SK-N-DZ (cell line): ENCODE data around the gene MICAL2.
A peak's percentile ranks its signal among the peaks of the same experiment; 100 is the strongest.

Experiments
- DNase-seq: peaks from one replicate; pipeline ENCODE4 v3.0.0-alpha.2; 2015; ENCODE audit warnings: low spot score

The MICAL2 gene

GRCh38 chr11:12094872-12095800 lies 15.3 kb upstream of the MICAL2 start:
- DNase-seq: no peak

DNA sequence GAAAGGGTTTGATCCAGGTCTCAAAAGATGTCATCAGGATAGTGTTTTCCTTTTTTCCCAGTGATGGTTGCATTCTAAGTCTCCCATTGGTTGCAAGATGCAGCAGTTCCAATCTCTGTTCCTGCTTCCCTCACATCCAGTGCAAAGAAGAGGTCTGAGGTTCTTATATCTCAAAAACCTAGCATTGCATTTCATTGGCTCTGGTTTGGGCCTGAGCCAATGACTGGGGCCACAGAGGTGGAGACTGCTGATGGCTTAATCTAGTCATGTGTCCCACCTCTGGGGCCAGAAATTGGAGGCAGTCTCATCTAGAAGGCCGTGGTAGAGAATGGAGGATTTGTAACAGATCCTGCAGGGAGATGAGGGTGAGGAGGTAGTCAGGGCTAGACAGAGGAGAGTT lies 13.2 kb upstream of the MICAL2 start:
- DNase-seq: no peak

- no peak for DNase-seq
These were observed 11.8 kb upstream of the MICAL2 start for GRCh38 chr11:12098601-12099000.

GRCh38 chr11:12099132-12099873 lies 11.1 kb upstream of the MICAL2 start:
- DNase-seq: no peak

DNA sequence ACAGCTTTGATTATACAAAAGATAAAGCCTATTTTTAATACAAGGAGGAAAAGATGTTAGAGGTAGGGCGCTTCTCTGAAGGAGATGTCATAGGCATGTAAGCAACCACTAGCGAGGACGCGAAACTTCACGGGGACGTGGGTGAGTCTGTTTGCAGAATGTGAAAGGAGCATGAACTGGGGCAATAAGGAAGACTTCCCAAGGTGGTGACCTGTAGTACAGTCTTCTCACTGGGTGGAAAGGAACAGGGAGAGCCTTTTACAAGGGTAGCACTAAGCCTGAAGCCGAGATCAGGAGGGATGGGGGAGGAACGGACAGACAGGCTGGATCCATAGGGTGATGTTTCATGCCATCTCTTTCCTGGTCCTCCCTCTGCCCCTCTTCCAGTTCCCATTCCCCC lies 10.0 kb upstream of the MICAL2 start:
- no peak for DNase-seq

GRCh38 chr11:12100841-12101242 lies 9.5 kb upstream of the MICAL2 start:
- DNase-seq: no peak

- no peak for DNase-seq
These were observed 9.1 kb upstream of the MICAL2 start for GRCh38 chr11:12101318-12101717.

GRCh38 chr11:12102588-12103410 lies 7.6 kb upstream of the MICAL2 start:
- DNase-seq: no peak

DNA sequence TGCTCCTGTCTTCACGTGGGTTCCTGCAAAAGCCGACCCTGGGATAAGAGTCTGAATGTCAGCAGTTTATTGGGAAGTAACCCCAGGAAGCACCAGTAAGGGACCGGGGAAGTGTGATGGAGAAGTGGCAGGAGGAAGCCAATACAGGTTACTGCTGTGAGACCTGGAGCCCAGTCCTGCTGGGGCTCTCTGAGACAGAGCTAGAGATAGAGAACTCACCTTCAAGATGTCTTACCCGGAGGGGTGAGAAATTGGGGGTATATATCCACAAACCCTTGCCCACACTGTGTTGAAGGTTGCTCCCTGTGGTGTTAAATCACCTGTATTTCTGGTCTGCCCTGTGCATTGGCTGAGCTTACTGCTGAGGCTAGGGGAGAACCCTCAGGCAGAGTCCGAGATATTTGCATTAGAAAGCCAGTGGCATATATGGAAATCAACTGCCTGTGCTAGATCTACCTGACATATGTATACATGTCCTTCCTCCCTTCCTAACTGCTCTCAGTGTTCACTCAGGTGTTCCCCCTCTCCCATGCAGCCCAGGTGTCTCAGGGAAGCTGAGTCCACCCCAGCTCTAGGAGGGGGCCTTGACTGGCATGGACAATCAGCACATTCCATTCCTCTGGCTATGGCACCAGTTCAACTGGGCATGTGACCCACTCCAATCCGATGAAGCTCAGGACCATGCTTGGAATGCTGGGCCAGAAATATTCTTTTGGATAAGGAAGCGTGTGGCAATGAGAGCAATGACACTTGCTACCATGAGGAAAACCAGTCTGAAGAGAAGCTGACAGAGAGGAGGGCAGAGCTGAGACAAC lies 6.8 kb upstream of the MICAL2 start:
- no peak for DNase-seq

GRCh38 chr11:12105471-12105870 lies 4.9 kb upstream of the MICAL2 start:
- DNase-seq: no peak

DNA sequence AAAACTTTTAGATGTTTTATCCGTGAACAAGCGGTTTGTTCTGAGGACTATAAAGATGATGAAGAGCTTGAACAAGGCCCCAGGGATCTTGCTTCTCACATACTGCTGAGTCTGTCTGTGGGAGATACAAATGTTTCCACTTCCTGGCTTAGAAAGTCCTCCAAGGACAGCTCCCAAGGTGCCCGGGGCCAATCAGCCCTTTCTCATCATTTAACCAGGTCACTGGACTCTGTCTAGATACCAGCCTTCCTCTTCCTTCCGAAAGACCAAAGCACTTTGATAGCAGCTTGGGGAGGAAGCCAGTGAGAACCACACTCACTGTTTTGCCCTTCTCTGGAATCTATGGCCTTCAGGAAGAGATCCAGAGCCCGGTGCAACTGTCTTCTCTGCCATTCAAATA lies 4.3 kb upstream of the MICAL2 start:
- DNase-seq: no peak

- DNase-seq: no peak
These were observed 3.9 kb upstream of the MICAL2 start for GRCh38 chr11:12106501-12106900.

DNA sequence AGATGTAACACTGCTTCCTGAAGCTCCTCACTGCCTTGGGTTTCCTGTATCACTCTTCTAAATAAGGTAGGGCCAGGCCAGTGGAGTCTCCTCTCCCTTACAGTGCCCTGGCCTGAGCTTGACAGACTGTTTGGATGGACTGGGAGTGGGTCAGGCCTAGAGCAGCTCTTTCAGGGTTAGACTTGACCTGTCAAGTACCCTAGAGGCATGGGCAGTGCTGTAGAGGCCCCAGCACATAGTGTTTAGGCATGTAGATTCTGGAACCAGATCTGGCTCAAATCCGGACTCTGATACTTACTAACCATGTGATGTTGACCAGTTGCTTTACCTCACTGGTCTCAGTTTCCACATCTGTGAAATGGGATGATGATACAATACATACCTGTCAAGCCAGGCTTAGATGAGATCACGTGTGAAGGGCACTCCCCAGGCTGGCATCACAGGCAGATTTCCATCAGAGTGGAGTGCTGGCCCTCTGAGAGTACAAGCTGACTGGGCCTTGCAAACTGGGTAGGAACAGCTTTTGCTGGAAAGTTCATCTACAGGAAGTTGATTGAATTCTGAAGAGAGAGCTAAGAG lies 1.4 kb upstream of the MICAL2 start:
- no peak for DNase-seq

GRCh38 chr11:12109591-12110196 lies 696 bp upstream of the MICAL2 start:
- DNase-seq: no peak

DNA sequence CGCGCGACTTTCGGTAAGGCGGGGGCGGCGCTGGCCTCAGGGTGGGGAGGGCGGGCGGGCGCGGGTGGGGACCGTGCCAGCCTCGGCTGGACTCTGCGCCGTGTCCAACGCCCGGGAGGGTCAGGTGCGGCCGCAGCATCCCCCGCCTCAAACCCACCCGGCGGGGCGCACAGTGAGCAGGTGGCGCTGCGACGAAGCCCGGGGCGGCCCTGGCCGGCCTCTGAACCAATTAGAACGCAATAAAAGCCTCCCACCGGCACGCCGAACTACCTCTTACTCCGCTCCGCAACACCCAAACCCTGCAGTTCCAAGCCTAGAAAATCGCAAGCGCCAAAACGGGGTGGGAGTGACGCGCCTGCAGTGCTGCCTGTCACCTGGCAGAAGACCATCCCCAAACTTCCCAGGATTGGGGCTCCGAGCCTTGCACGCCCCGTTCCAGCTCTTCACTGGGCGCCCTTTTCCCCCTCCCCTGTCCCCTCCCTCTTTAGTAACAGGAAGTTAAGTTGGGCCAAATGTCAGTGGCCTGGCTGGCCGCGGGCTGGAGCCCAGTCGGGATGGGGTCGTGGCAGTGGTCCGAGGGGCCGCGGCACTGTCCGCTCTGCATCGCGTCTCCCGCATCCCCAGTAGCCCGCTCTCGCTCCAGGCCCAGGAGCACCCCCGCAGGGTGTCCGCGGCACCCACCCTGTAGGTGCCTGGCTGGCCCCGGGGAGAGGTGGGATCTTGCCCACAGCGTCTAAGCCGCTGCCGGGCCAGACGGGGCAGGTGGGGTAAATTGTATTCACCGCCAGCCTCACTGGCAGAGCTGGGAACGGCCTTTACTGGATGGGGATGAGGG lies 541 bp downstream of the MICAL2 start:
- DNase-seq: peak; percentile 18

DNA sequence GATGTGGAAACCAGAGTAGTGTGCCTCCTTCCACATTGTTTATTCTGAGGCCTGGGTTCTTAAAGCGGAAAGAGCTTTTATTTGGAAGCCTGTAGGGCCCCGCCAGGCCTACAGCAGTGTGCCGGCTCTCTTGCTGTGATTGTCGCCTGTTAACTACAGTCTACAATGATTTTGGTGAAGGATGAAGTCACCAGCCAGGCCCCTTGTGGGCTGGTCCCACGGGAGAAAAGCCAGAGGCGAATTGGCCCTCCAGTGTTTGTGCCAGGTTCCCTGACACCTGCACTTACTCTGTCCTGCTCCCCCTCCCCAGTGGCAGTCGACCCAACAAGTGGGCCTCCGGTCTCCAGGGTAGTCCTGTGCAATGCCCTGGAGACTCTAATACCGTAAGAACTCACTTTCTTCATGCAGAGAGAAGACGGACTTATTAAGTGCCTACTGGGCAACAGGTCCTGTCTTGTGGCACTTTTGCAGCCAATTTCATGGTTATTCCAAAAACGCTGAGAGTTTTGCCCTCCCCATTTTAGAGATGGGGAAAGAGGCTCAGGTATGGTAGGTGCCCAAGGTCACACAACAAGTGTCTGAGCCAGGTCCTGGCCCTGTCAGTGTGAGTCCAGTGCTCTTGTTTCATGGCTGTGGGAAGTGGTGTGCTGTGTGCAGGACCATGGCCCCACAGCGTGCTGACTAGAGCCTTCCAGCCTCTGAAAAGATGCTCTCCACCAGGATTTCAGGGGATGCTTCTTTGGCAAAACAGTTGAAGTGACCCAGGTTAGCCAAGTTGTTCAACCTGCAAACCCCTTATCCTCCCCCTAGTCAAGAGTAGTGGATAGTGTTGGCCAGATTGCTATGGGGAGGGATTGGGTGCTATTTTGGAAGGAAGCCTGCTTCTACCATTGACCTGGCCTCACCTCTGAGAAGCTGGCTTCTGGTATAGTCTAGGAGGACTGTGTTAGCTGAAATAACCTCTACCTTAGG lies 1.4 kb downstream of the MICAL2 start:
- DNase-seq: no peak

GRCh38 chr11:12112750-12113149 lies 2.4 kb downstream of the MICAL2 start:
- DNase-seq: no peak

DNA sequence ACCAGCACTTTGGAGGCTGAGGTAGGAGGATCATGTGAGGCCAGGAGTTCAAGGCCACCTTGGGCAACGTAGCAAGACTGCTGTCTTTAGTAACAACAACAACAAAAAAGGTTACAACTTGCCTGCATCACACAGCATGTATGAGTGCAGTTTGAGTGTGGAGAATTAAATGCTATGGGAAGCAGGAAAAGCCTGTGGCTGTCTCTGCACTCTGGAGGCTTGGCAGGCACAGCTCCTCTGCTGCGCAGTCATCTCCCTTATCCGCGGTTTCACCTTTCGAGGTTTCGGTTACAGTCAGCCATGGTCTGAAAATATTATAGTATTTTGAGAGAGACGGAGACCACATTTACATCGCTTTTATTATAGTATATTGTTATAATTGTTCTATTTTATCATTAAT lies 2.9 kb downstream of the MICAL2 start:
- DNase-seq: no peak
